Spleen (tissue), 11 donors: ENCODE data around the gene ATP13A1. TPM values are rescaled to one million over a fixed set of nuclear protein-coding genes. Genes with fewer than 3 reads are reported as not detected.

ENCODE experiments used
- DNase-seq: peaks from one replicate; pipeline ENCODE4 v3.0.0-alpha.2; 2020
- H3K27ac ChIP-seq, 8 donors: fragments of 200-600 bp; sonication (generic) in 7 of 8; 1 replicate in 4 of 8; 2 replicates in 4 of 8; pipeline versions ENCODE4 v1.5.0 to v1.8.0; 2016 to 2021; ENCODE audit warnings: inconsistent platforms in 4 of 8, mild to moderate bottlenecking in 4 of 8, moderate library complexity in 1 of 8
- H3K27me3 ChIP-seq, 7 donors: fragments of 200-600 bp; sonication (generic) in 6 of 7; replicated peaks in 1 of 7; 1 replicate in 4 of 7; 2 replicates in 3 of 7; pipeline versions ENCODE4 v1.5.0 to v1.8.0; 2016 to 2021; ENCODE audit warnings: inconsistent platforms in 3 of 7, mild to moderate bottlenecking in 1 of 7
- H3K36me3 ChIP-seq, 6 donors: fragments of 200-600 bp; sonication (generic) in 5 of 6; 1 replicate in 4 of 6; 2 replicates in 2 of 6; pipeline versions ENCODE4 v1.5.0 to v1.8.0; 2016 to 2021; ENCODE audit warnings: inconsistent platforms in 2 of 6
- H3K4me1 ChIP-seq, 6 donors: fragments of 200-600 bp; sonication (generic) in 5 of 6; 1 replicate in 3 of 6; 2 replicates in 3 of 6; pipeline versions ENCODE4 v1.5.0 to v1.8.0; 2016 to 2021; ENCODE audit warnings: inconsistent platforms in 3 of 6
- H3K4me3 ChIP-seq, 8 donors: fragments of 200-600 bp; sonication (generic) in 7 of 8; 1 replicate in 4 of 8; 2 replicates in 4 of 8; pipeline versions ENCODE4 v1.5.0 to v1.8.0; 2016 to 2021; ENCODE audit warnings: inconsistent platforms in 4 of 8, mild to moderate bottlenecking in 4 of 8, moderate library complexity in 2 of 8
- H3K9me3 ChIP-seq, 8 donors: fragments of 200-600 bp; sonication (generic) in 7 of 8; 1 replicate in 4 of 8; 2 replicates in 4 of 8; pipeline versions ENCODE4 v1.5.0 to v1.8.0; 2016 to 2021; ENCODE audit warnings: inconsistent platforms in 4 of 8
- CTCF ChIP-seq, 11 experiments: fragments of 200-600 bp in 7 of 11; fragments of 450-650 bp in 4 of 11; sonication (generic) in 4 of 11; IDR thresholded peaks in 8 of 11; conservative IDR thresholded peaks in 3 of 11; 1 replicate in 7 of 11; 2 replicates in 4 of 11; pipeline versions ENCODE4 v1.4.0 to v1.8.0; 2016 to 2021; ENCODE audit warnings: antibody characterized with exemption in 11 of 11, inconsistent platforms in 4 of 11, mild to moderate bottlenecking in 1 of 11
- POLR2A ChIP-seq, 3 donors: fragments of 450-650 bp; IDR thresholded peaks; one replicate each; pipeline ENCODE4 v1.5.1; 2017; ENCODE audit warnings: antibody characterized with exemption in 3 of 3, mild to moderate bottlenecking in 1 of 3
- POLR2AphosphoS5 ChIP-seq, 3 donors: sonication (generic); formaldehyde crosslinking; IDR thresholded peaks; one replicate each; pipeline ENCODE4 v1.5.1; 2017; ENCODE audit warnings: antibody characterized with exemption in 3 of 3
- WGBS, 5 donors: extraction: QIAGEN DNeasy Blood & Tissue Kit in 3 of 5; methylation state at CpG; one replicate each; pipeline versions ENCODE4 v1.1.5 to v1.1.7; 2013 to 2018; 5-methylcytosine and 5-hydroxymethylcytosine counted together
- intact Hi-C: fragments of 100-400 bp; cut with DNase I; formaldehyde crosslinking; loops from one replicate; pipeline ENCODE4 v1.15.0; 2023; ENCODE audit warnings: low total_unique reads
- polyA plus RNA-seq, 3 donors: library from polyadenylated mRNA; stranded (reverse); fragments of 200-250 nt; gene quantifications; one replicate each; pipeline ENCODE4 v1.2.1, GENCODE V29; 2013
- total RNA-seq, 7 donors: library from RNA; depleted of rRNA in 3 of 7; stranded (reverse); fragments of >200 nt in 3 of 7; fragmentation: NEBNext Ultra II Directional in 4 of 7; extraction: Animal tissue kit (Norgen Biotek cat#: 25700) in 4 of 7; gene quantifications; one replicate each; pipeline versions ENCODE4 v1.1.0 to v1.2.1, GENCODE V29; 2016 to 2021
- donor health status: healthy with polysubstance abuse.
- donor health status: DM: no; HTN: no; CAD: no; lungs with moderate emphysema.
- donor health status: DM: no; HTN: no; CAD: no.
- donor health status: Bipolar disorder and iron deficiency.
- donor health status: healthy.
- donor health status: DM: no; HTN: no; CAD: no.
- donor health status: DM: yes; HTN: yes; CAD: no.

Gene ATP13A1
- total and polyA plus RNA-seq, 10 donors = 39.7 to 301 (median 99.7) TPM

- Histone ChIP-seq H3K4me3 (no peak overlapping the region), H3K36me3 (peaks cover 29 to 97% (median 73%) of the 10 kb centered on the region in 6 donors), H3K27ac (no peak overlapping the region), H3K27me3 (no peaks in the 10 kb centered on the region), H3K9me3 (peaks cover 7 to 100% (median 99%) of the 10 kb centered on the region in 8 donors), H3K4me1 (no peaks in the 10 kb centered on the region)
- intact Hi-C loops = no loop called here
- TF ChIP-seq POLR2A (IDR thresholded peaks at IDR 0.05) (no peak), POLR2AphosphoS5 (IDR thresholded peaks at IDR 0.05) (no peak), CTCF (IDR thresholded peaks at IDR 0.05 in 8 of 11, conservative IDR thresholded peaks at IDR 0.05 in 3 of 11) (no peak)
- 95 to 98% (median 97%) methylated on average over 20 of the region's 20 CpGs for WGBS, 5 donors
- no peak for DNase-seq
These were observed 15.9 kb upstream of the ATP13A1 start for GRCh38 chr19:19679176-19680073.

DNA sequence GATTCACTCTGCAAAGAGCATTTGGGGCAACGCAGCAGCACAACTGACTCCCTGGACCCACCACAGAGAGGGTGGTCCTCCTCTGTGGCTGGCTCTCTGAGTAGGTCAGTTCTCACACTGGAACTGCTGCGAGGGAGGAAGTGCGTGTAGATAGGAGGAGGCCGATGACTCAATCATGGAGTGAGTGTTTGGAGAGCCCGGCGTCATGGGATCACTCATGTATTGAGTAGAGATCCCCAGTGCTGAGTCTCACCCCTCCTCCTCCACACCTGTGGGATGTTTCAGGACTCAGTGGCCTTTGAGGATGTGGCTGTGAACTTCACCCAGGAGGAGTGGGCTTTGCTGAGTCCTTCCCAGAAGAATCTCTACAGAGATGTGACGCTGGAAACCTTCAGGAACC lies 14.1 kb upstream of the ATP13A1 start:
- H3K9me3 ChIP-seq = peaks cover 7 to 100% (median 95%) of the 10 kb centered on the region in 8 donors
- intact Hi-C loops = no loop called here
- H3K36me3 ChIP-seq = peaks cover 34 to 100% (median 88%) of the 10 kb centered on the region in 6 donors
- H3K27ac ChIP-seq = no peak overlapping the region
- no peak for DNase-seq
- 90 to 98% (median 94%) methylated on average over 6 to 7 of the region's 7 CpGs for WGBS, 5 donors
- H3K27me3 ChIP-seq = no peaks in the 10 kb centered on the region
- H3K4me3 ChIP-seq = no peak overlapping the region
- H3K4me1 ChIP-seq = peaks cover 0 to 4% (median 0%) of the 10 kb centered on the region in 6 donors
- TF ChIP-seq CTCF (IDR thresholded peaks at IDR 0.05 in 8 of 11, conservative IDR thresholded peaks at IDR 0.05 in 3 of 11) (no peak), POLR2A (IDR thresholded peaks at IDR 0.05) (no peak), POLR2AphosphoS5 (IDR thresholded peaks at IDR 0.05) (no peak)

DNA sequence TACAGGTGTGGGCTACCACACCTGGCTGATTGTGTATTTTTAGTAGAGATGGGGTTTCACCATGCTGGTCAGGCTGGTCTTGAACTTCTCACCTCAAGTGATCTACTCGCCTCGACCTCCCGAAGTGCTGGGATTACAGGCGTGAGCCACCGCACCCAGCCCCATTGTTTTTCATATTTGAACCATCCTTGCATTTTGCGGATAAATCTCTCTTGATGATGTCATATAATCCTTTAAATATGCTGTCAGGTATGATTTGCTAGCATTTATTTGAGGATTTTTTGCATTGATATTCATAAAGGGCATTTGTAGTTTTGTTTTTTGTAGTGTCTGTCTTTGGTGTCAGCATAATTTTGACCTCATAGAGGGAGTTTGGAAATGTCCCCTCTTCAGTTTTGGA lies 10.8 kb upstream of the ATP13A1 start:
- H3K27me3 ChIP-seq = no peaks in the 10 kb centered on the region
- no peak overlapping the region for H3K4me3 ChIP-seq
- no peak overlapping the region for H3K27ac ChIP-seq
- H3K9me3 ChIP-seq = peaks cover 2 to 90% (median 70%) of the 10 kb centered on the region in 8 donors
- peaks cover 0 to 29% (median 19%) of the 10 kb centered on the region in 6 donors for H3K4me1 ChIP-seq
- 95 to 99% (median 97%) methylated on average over 6 of the region's 6 CpGs for WGBS, 5 donors
- intact Hi-C loops = no loop called here
- no peak for TF ChIP-seq POLR2A (IDR thresholded peaks at IDR 0.05)
- TF ChIP-seq POLR2AphosphoS5 (IDR thresholded peaks at IDR 0.05) = no peak
- no peak for TF ChIP-seq CTCF (IDR thresholded peaks at IDR 0.05 in 8 of 11, conservative IDR thresholded peaks at IDR 0.05 in 3 of 11)
- DNase-seq = no peak
- peaks cover 26 to 94% (median 70%) of the 10 kb centered on the region in 6 donors for H3K36me3 ChIP-seq

GRCh38 chr19:19672816-19673215 lies 9.3 kb upstream of the ATP13A1 start:
- Histone ChIP-seq H3K27ac (no peak overlapping the region), H3K4me1 (peaks cover 0 to 38% (median 24%) of the 10 kb centered on the region in 6 donors), H3K9me3 (peaks cover 0 to 75% (median 55%) of the 10 kb centered on the region in 8 donors), H3K27me3 (no peaks in the 10 kb centered on the region), H3K36me3 (peaks cover 16 to 79% (median 55%) of the 10 kb centered on the region in 6 donors), H3K4me3 (no peak overlapping the region)
- no peak for DNase-seq
- 88 to 91% (median 90%) methylated on average over 3 of the region's 3 CpGs for WGBS, 5 donors
- intact Hi-C loops = no loop called here
- TF ChIP-seq POLR2AphosphoS5 (IDR thresholded peaks at IDR 0.05) = no peak
- TF ChIP-seq POLR2A (IDR thresholded peaks at IDR 0.05) = no peak
- TF ChIP-seq CTCF (IDR thresholded peaks at IDR 0.05 in 8 of 11, conservative IDR thresholded peaks at IDR 0.05 in 3 of 11) = no peak
